Neural cell (in vitro differentiated cells): ENCODE measurements around the gene LANCL3. TPM values are rescaled to one million over a fixed set of nuclear protein-coding genes. Genes with fewer than 3 reads are reported as not detected.
"Not testable (repeated sequence)": the region's sequence is repeated elsewhere in the genome, so short reads cannot be mapped to it uniquely, and the experiment has no call there.

Experiments
- H2AFZ ChIP-seq: fragments of 200-600, 300-800 bp; sonication (generic), shearing (Covaris generic); 2 replicates; pipeline ENCODE4 v1.6.0; 2014; ENCODE audit warnings: low read depth, mild to moderate bottlenecking, antibody characterized with exemption, low read length, moderate library complexity
- H3F3A ChIP-seq: fragments of 200-600 bp; shearing (Covaris generic); 2 replicates; pipeline ENCODE4 v1.6.1; 2016; ENCODE audit warnings: mild to moderate bottlenecking, moderate library complexity, mixed read lengths, antibody characterized with exemption, low read length; ENCODE audit not compliant: insufficient read depth, poor library complexity, severe bottlenecking
- H3K27ac ChIP-seq: fragments of 200-600, 300-800 bp; sonication (generic), shearing (Covaris generic); 2 replicates; pipeline ENCODE4 v1.5.1; 2014; ENCODE audit warnings: mild to moderate bottlenecking, low read length, moderate library complexity
- H3K27me3 ChIP-seq: fragments of 300-800, 200-600 bp; sonication (generic), shearing (Covaris generic); 2 replicates; pipeline ENCODE4 v1.6.0; 2014; ENCODE audit warnings: mild to moderate bottlenecking, low read depth, low read length, moderate library complexity; ENCODE audit not compliant: insufficient read depth
- H3K36me3 ChIP-seq: fragments of 300-800, 200-600 bp; sonication (generic), shearing (Covaris generic); 2 replicates; pipeline ENCODE4 v1.5.1; 2014; ENCODE audit warnings: mild to moderate bottlenecking, antibody characterized with exemption, low read length, moderate library complexity; ENCODE audit not compliant: insufficient read depth
- H3K4me2 ChIP-seq: fragments of 300-800, 200-600 bp; sonication (generic), shearing (Covaris generic); 2 replicates; pipeline ENCODE4 v1.6.0; 2014; ENCODE audit warnings: mild to moderate bottlenecking, low read length
- H3K4me3 ChIP-seq: fragments of 300-800, 200-600 bp; sonication (generic), shearing (Covaris generic); 2 replicates; pipeline ENCODE4 v1.5.1; 2014; ENCODE audit warnings: mild to moderate bottlenecking, low read length, moderate library complexity
- H3K79me2 ChIP-seq: fragments of 200-600 bp; shearing (Covaris generic); replicated peaks from 2 replicates; pipeline ENCODE4 v1.6.0; 2014; ENCODE audit warnings: mild to moderate bottlenecking, low read length, moderate library complexity; ENCODE audit not compliant: insufficient read depth
- H3K9ac ChIP-seq: fragments of 300-800, 200-600 bp; sonication (generic), shearing (Covaris generic); 2 replicates; pipeline ENCODE4 v1.6.1; 2016; ENCODE audit warnings: mild to moderate bottlenecking, low read length, mixed read lengths
- H3K9me2 ChIP-seq: fragments of 200-600 bp; shearing (Covaris generic); 2 replicates; pipeline ENCODE4 v1.6.1; 2016; ENCODE audit warnings: mild to moderate bottlenecking, low read length, mixed read lengths; ENCODE audit not compliant: insufficient read depth
- H3K9me3 ChIP-seq: fragments of 200-600, 300-800 bp; sonication (generic), shearing (Covaris generic); 2 replicates; pipeline ENCODE4 v1.6.1; 2016; ENCODE audit warnings: mild to moderate bottlenecking, mixed run types, low read length, moderate library complexity, mixed read lengths
- H4K20me1 ChIP-seq: fragments of 200-600 bp; shearing (Covaris generic); 2 replicates; pipeline ENCODE4 v1.6.1; 2016; ENCODE audit warnings: mild to moderate bottlenecking, mixed run types; ENCODE audit not compliant: insufficient read depth
- CTCF ChIP-seq: fragments of 450-650 bp; IDR thresholded peaks from 2 replicates; pipeline ENCODE4 v1.5.1; 2014; ENCODE audit warnings: antibody characterized with exemption, mild to moderate bottlenecking, moderate library complexity; ENCODE audit not compliant: poor library complexity, severe bottlenecking
- EP300 ChIP-seq: fragments of 450-650 bp; conservative IDR thresholded peaks from 2 replicates; pipeline ENCODE4 v1.6.1; 2014; ENCODE audit warnings: antibody characterized with exemption, mild to moderate bottlenecking, moderate library complexity; ENCODE audit not compliant: poor library complexity, severe bottlenecking
- EZH2 ChIP-seq: fragments of 200-600, 300-800 bp; shearing (Covaris generic), sonication (generic); IDR thresholded peaks from 2 replicates; pipeline ENCODE4 v1.6.1; 2014; ENCODE audit warnings: antibody characterized with exemption, low read length, borderline replicate concordance, mild to moderate bottlenecking; ENCODE audit not compliant: insufficient read depth, poor library complexity, severe bottlenecking
- MXI1 ChIP-seq: fragments of 450-650 bp; conservative IDR thresholded peaks from 2 replicates; pipeline ENCODE4 v1.6.1; 2014; ENCODE audit warnings: antibody characterized with exemption, mild to moderate bottlenecking; ENCODE audit not compliant: poor library complexity, severe bottlenecking
- POLR2AphosphoS5 ChIP-seq: IDR thresholded peaks from 2 replicates; pipeline ENCODE4 v1.6.1; 2012
- RAD21 ChIP-seq: fragments of 450-650 bp; conservative IDR thresholded peaks from 2 replicates; pipeline ENCODE4 v1.6.1; 2014; ENCODE audit warnings: antibody characterized with exemption, mild to moderate bottlenecking, moderate library complexity
- REST ChIP-seq: IDR thresholded peaks from 2 replicates; pipeline ENCODE4 v1.6.1; 2012; ENCODE audit warnings: borderline replicate concordance
- SMC3 ChIP-seq: fragments of 450-650 bp; conservative IDR thresholded peaks from 2 replicates; pipeline ENCODE4 v1.6.1; 2014; ENCODE audit warnings: antibody characterized with exemption, mild to moderate bottlenecking, moderate library complexity; ENCODE audit not compliant: poor library complexity
- TAF1 ChIP-seq: IDR thresholded peaks from 2 replicates; pipeline ENCODE4 v1.6.1; 2012; ENCODE audit warnings: low read depth
- polyA plus RNA-seq: library from polyadenylated mRNA; depleted of rRNA; stranded (reverse); fragments of >200 nt; gene quantifications from 2 replicates; pipeline ENCODE4 v1.2.3, GENCODE V29; 2014

The LANCL3 gene
- polyA plus RNA-seq, 1 donor from 2014 or later: 0.35 TPM

GRCh38 chrX:37572108-37572587, 687 bp downstream of the LANCL3 start:
- H3K4me2 ChIP-seq: not testable (repeated sequence)

GRCh38 chrX:37573121-37573520, 1.7 kb downstream of the LANCL3 start:
- not testable (repeated sequence) for H3K79me2 ChIP-seq, H3K9ac ChIP-seq, H3K27me3 ChIP-seq, H4K20me1 ChIP-seq, H3F3A ChIP-seq, H3K36me3 ChIP-seq, H3K27ac ChIP-seq, H3K9me3 ChIP-seq, H3K4me2 ChIP-seq, H3K9me2 ChIP-seq, H2AFZ ChIP-seq, H3K4me3 ChIP-seq

More at GRCh38 chrX:37572108-37572587, 687 bp downstream of the LANCL3 start:
- not testable (repeated sequence) for H3K79me2 ChIP-seq, H3F3A ChIP-seq, H3K9ac ChIP-seq, H3K9me3 ChIP-seq, H4K20me1 ChIP-seq, H3K27ac ChIP-seq, H3K36me3 ChIP-seq, H3K9me2 ChIP-seq, H2AFZ ChIP-seq, H3K27me3 ChIP-seq
- peak overlapping the region; percentile 61 for H3K4me3 ChIP-seq
- TF ChIP-seq CTCF: peak; percentile 32

- H3K4me2 ChIP-seq: no peak overlapping the region
- no peak overlapping the region for H2AFZ ChIP-seq
- H3K27ac ChIP-seq: no peak overlapping the region
- no peaks in the 10 kb centered on the region for H4K20me1 ChIP-seq
- H3K79me2 ChIP-seq: no peaks in the 10 kb centered on the region
- H3K9ac ChIP-seq: no peak overlapping the region
- H3F3A ChIP-seq: no peaks in the 10 kb centered on the region
- no peaks in the 10 kb centered on the region for H3K9me3 ChIP-seq
- H3K4me3 ChIP-seq: no peak overlapping the region
- no peaks in the 10 kb centered on the region for H3K27me3 ChIP-seq
- no peaks in the 10 kb centered on the region for H3K36me3 ChIP-seq
- no peaks in the 10 kb centered on the region for H3K9me2 ChIP-seq
- TF ChIP-seq SMC3 (no peak), EP300 (no peak), MXI1 (no peak), TAF1 (no peak), RAD21 (no peak), CTCF (no peak), EZH2 (no peak), POLR2AphosphoS5 (no peak), REST (no peak)
Measured at GRCh38 chrX:37578045-37578444, 6.6 kb downstream of the LANCL3 start.
